ENCODE measurements around the gene HID1. TPM values are rescaled to one million over a fixed set of nuclear protein-coding genes. Genes with fewer than 3 reads are reported as not detected.

The HID1 gene
- total RNA-seq, 1 donor from 2014 or later, result 2.6 TPM

DNA sequence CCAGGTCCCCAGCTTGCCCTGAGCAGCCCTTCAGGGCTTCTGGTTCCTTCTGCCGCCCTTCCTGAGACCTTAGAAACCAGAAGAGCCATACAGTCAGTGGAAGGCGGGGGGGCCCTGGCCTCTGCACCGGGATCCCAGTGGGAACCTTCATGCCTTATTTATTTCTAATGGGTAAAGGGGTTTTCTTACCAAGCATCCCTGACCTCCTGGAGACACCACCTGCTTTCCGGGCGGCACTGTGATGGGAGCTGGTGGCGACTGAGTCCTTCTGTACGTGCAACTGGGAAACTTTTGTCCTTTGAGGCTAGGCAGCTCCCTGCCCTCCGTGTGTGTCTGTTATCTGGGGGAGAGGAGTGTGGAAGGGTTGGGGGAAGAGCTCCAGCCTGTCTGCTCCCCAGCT is 32.7 kb upstream of the HID1 start:
- H3K36me3 ChIP-seq (ENCODE audit: insufficient read depth, low read length), result peaks cover 7% of the 10 kb centered on the region
- H2AFZ ChIP-seq (ENCODE audit: low read depth, low read length), result no peak overlapping the region
- H3K4me2 ChIP-seq (ENCODE audit: low read length), result no peak overlapping the region
- H3K9me3 Mint-ChIP-seq (ENCODE audit: unreplicated experiment), result no peaks in the 10 kb centered on the region
- no peaks in the 10 kb centered on the region for H3K9me3 ChIP-seq (ENCODE audit: insufficient read depth, low read depth, low read length)
- no peak overlapping the region for H3K27ac Mint-ChIP-seq (ENCODE audit: unreplicated experiment)
- no peaks in the 10 kb centered on the region for H3K79me2 ChIP-seq (ENCODE audit: insufficient read depth, low read length)
- peaks cover 12% of the 10 kb centered on the region for H3K36me3 Mint-ChIP-seq (ENCODE audit: low read depth, unreplicated experiment)
- H3K27me3 Mint-ChIP-seq (ENCODE audit: low read depth, unreplicated experiment), result no peaks in the 10 kb centered on the region
- H3K4me3 Mint-ChIP-seq (ENCODE audit: unreplicated experiment), result no peak overlapping the region
- DNase-seq (ENCODE audit: low read depth), result no peak
- no peak for FAIRE-seq
- H3K4me1 Mint-ChIP-seq (ENCODE audit: low read depth, unreplicated experiment), result no peaks in the 10 kb centered on the region
- TF ChIP-seq EZH2 (IDR thresholded peaks at IDR 0.05; ENCODE audit: insufficient read depth, low read length), result no peak
- TF ChIP-seq, protein P1, sequence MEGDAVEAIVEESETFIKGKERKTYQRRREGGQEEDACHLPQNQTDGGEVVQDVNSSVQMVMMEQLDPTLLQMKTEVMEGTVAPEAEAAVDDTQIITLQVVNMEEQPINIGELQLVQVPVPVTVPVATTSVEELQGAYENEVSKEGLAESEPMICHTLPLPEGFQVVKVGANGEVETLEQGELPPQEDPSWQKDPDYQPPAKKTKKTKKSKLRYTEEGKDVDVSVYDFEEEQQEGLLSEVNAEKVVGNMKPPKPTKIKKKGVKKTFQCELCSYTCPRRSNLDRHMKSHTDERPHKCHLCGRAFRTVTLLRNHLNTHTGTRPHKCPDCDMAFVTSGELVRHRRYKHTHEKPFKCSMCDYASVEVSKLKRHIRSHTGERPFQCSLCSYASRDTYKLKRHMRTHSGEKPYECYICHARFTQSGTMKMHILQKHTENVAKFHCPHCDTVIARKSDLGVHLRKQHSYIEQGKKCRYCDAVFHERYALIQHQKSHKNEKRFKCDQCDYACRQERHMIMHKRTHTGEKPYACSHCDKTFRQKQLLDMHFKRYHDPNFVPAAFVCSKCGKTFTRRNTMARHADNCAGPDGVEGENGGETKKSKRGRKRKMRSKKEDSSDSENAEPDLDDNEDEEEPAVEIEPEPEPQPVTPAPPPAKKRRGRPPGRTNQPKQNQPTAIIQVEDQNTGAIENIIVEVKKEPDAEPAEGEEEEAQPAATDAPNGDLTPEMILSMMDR (IDR thresholded peaks at IDR 0.05; ENCODE audit: insufficient read depth, low read depth, low read length), result no peak
- no peak overlapping the region for H3K4me3 ChIP-seq (ENCODE audit: insufficient read depth, low read depth, low read length)
- peaks cover 22% of the 10 kb centered on the region for H4K20me1 ChIP-seq (ENCODE audit: insufficient read depth, low read length)
- no peak overlapping the region for H3K9ac ChIP-seq (ENCODE audit: low read length)
- no peak overlapping the region for H3K27ac ChIP-seq (ENCODE audit: low read depth, low read length)
- no peaks in the 10 kb centered on the region for H3K27me3 ChIP-seq (ENCODE audit: insufficient read depth, low read length)
- H3K4me1 ChIP-seq (ENCODE audit: insufficient read depth, low read length), result no peaks in the 10 kb centered on the region

DNA sequence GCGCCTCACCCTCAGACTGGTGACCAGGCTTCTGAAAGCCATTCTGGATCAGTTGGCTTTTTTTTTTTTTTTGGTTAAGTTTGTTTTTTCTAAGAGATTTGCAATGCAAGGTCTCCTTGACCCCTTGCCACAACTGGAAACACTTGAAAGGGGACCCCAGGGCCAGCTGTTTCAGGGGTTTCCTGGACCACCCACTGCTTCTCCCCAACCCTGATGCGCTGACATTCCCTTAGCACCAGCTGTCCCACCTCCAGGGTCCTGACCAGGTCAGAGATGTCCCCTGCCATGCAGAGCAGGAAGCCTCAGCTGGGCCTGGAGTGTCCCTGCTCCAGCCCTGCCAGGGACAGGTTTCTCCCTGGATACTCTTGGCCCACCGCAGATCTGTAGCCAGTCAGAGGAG is 31.8 kb upstream of the HID1 start:
- no peak overlapping the region for H3K27ac Mint-ChIP-seq (ENCODE audit: unreplicated experiment)
- H2AFZ ChIP-seq (ENCODE audit: low read depth, low read length), result no peak overlapping the region

DNA sequence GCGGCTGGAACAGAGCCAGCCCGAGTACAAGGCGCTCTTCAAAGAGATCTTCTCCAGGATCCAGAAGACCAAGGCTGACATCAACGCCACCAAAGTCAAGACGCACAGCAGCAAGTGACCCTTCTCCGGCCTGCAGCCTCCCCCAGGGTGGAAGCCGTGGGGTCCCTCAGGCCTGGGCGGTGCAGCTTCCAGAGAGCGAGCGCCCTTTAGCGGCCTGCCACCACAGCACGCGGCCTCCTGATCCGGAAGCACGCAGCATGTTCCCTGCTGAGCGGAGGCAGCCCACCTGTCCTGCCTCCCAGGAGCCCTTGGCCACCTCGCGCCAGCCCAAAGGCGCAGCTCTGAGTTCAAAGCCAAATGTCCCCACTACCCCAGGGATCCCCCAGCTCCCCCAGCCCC is 31.4 kb upstream of the HID1 start:
- no peaks in the 10 kb centered on the region for H3K27me3 ChIP-seq (ENCODE audit: insufficient read depth, low read length)
- H3K9me3 ChIP-seq (ENCODE audit: insufficient read depth, low read depth, low read length), result no peaks in the 10 kb centered on the region
- Mint-ChIP-seq H3K9me3 (ENCODE audit: unreplicated experiment) (no peaks in the 10 kb centered on the region), H3K27ac (ENCODE audit: unreplicated experiment) (no peak overlapping the region), H3K4me1 (ENCODE audit: low read depth, unreplicated experiment) (peaks cover under 1% of the 10 kb centered on the region), H3K27me3 (ENCODE audit: low read depth, unreplicated experiment) (no peaks in the 10 kb centered on the region), H3K4me3 (ENCODE audit: unreplicated experiment) (no peak overlapping the region), H3K36me3 (ENCODE audit: low read depth, unreplicated experiment) (peaks cover 13% of the 10 kb centered on the region)
- H3K9ac ChIP-seq (ENCODE audit: low read length), result no peak overlapping the region
- H3K4me1 ChIP-seq (ENCODE audit: insufficient read depth, low read length), result no peaks in the 10 kb centered on the region
- no peak overlapping the region for H3K27ac ChIP-seq (ENCODE audit: low read depth, low read length)
- H3K4me3 ChIP-seq (ENCODE audit: insufficient read depth, low read depth, low read length), result no peak overlapping the region
- H3K4me2 ChIP-seq (ENCODE audit: low read length), result no peak overlapping the region
- peaks cover 9% of the 10 kb centered on the region for H3K79me2 ChIP-seq (ENCODE audit: insufficient read depth, low read length)
- no peak for TF ChIP-seq EZH2 (IDR thresholded peaks at IDR 0.05; ENCODE audit: insufficient read depth, low read length)
- TF ChIP-seq, protein P1 (IDR thresholded peaks at IDR 0.05; ENCODE audit: insufficient read depth, low read depth, low read length), result no peak
- peaks cover 28% of the 10 kb centered on the region for H4K20me1 ChIP-seq (ENCODE audit: insufficient read depth, low read length)
- H3K36me3 ChIP-seq (ENCODE audit: insufficient read depth, low read length), result peaks cover 11% of the 10 kb centered on the region
- no peak for FAIRE-seq
- H2AFZ ChIP-seq (ENCODE audit: low read depth, low read length), result no peak overlapping the region
- no peak for DNase-seq (ENCODE audit: low read depth)

More for the DNA sequence above, 31.8 kb upstream of the HID1 start:
- Mint-ChIP-seq H3K9me3 (ENCODE audit: unreplicated experiment) (no peaks in the 10 kb centered on the region), H3K4me3 (ENCODE audit: unreplicated experiment) (no peak overlapping the region), H3K4me1 (ENCODE audit: low read depth, unreplicated experiment) (no peaks in the 10 kb centered on the region), H3K27me3 (ENCODE audit: low read depth, unreplicated experiment) (no peaks in the 10 kb centered on the region), H3K36me3 (ENCODE audit: low read depth, unreplicated experiment) (peaks cover 12% of the 10 kb centered on the region)
- TF ChIP-seq, protein P1 (IDR thresholded peaks at IDR 0.05; ENCODE audit: insufficient read depth, low read depth, low read length), result no peak
- peaks cover 8% of the 10 kb centered on the region for H3K36me3 ChIP-seq (ENCODE audit: insufficient read depth, low read length)
- H4K20me1 ChIP-seq (ENCODE audit: insufficient read depth, low read length), result peaks cover 23% of the 10 kb centered on the region
- no peak overlapping the region for H3K9ac ChIP-seq (ENCODE audit: low read length)
- no peak overlapping the region for H3K27ac ChIP-seq (ENCODE audit: low read depth, low read length)
- H3K9me3 ChIP-seq (ENCODE audit: insufficient read depth, low read depth, low read length), result no peaks in the 10 kb centered on the region
- H3K4me2 ChIP-seq (ENCODE audit: low read length), result no peak overlapping the region
- DNase-seq (ENCODE audit: low read depth) (no peak), FAIRE-seq (no peak)
- no peak overlapping the region for H3K4me3 ChIP-seq (ENCODE audit: insufficient read depth, low read depth, low read length)
- peaks cover 6% of the 10 kb centered on the region for H3K79me2 ChIP-seq (ENCODE audit: insufficient read depth, low read length)
- H3K27me3 ChIP-seq (ENCODE audit: insufficient read depth, low read length), result no peaks in the 10 kb centered on the region
- H3K4me1 ChIP-seq (ENCODE audit: insufficient read depth, low read length), result no peaks in the 10 kb centered on the region
